ENCODE results near the gene APBB2. TPM values are rescaled to one million over a fixed set of nuclear protein-coding genes. Genes with fewer than 3 reads are reported as not detected.

Gene APBB2
- total and polyA plus RNA-seq, 2 experiments from 2014 or later: 35.8 to 74.8 TPM

DNA sequence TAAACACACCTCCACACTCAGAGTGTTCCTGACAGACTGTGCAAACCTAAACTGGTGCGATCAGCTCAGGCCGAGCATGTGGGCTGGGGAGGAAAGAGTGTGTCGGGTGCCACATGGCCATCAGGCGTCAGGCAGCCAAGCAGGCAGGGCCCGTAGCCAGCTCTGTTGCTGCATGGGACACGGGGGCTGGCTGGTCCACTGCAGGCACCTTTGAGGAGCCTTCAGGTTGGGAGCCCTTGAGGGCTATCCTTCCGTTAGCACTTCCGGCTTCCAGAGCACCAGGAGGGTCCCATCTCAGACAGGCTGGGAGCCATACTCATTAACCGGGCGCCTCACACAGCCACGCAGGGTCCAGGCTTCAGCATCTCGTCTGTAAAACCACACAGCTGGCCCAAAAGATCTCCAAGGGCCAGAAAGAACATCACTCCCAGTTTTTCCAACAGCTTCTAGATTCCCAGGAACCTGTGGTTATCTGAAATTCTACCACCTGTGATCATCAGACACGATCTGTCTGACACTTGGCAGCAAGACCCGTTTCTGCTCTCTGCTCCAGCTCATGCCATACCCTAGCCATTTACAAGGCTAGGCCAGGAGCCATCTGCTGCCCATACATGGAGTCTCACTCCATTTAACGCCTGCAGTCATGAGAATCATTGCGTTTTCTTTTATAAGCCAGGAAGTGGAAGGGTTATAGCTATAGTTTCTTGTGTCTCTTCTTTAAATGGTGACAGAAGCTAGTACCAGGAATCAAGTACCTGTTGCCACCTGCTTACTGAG, 377.1 kb downstream of the APBB2 start (continued):
- TF ChIP-seq, protein P1, sequence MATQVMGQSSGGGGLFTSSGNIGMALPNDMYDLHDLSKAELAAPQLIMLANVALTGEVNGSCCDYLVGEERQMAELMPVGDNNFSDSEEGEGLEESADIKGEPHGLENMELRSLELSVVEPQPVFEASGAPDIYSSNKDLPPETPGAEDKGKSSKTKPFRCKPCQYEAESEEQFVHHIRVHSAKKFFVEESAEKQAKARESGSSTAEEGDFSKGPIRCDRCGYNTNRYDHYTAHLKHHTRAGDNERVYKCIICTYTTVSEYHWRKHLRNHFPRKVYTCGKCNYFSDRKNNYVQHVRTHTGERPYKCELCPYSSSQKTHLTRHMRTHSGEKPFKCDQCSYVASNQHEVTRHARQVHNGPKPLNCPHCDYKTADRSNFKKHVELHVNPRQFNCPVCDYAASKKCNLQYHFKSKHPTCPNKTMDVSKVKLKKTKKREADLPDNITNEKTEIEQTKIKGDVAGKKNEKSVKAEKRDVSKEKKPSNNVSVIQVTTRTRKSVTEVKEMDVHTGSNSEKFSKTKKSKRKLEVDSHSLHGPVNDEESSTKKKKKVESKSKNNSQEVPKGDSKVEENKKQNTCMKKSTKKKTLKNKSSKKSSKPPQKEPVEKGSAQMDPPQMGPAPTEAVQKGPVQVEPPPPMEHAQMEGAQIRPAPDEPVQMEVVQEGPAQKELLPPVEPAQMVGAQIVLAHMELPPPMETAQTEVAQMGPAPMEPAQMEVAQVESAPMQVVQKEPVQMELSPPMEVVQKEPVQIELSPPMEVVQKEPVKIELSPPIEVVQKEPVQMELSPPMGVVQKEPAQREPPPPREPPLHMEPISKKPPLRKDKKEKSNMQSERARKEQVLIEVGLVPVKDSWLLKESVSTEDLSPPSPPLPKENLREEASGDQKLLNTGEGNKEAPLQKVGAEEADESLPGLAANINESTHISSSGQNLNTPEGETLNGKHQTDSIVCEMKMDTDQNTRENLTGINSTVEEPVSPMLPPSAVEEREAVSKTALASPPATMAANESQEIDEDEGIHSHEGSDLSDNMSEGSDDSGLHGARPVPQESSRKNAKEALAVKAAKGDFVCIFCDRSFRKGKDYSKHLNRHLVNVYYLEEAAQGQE (IDR thresholded peaks at IDR 0.05; ENCODE audit: unreplicated experiment): no peak
- TF ChIP-seq STAT1 (IDR thresholded peaks at IDR 0.05; ENCODE audit: unreplicated experiment) (no peak), POLR2AphosphoS5 (IDR thresholded peaks at IDR 0.05; ENCODE audit: low read depth) (no peak)
- TF ChIP-seq, protein P2, sequence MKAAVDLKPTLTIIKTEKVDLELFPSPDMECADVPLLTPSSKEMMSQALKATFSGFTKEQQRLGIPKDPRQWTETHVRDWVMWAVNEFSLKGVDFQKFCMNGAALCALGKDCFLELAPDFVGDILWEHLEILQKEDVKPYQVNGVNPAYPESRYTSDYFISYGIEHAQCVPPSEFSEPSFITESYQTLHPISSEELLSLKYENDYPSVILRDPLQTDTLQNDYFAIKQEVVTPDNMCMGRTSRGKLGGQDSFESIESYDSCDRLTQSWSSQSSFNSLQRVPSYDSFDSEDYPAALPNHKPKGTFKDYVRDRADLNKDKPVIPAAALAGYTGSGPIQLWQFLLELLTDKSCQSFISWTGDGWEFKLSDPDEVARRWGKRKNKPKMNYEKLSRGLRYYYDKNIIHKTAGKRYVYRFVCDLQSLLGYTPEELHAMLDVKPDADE (IDR thresholded peaks at IDR 0.05): no peak

DNA sequence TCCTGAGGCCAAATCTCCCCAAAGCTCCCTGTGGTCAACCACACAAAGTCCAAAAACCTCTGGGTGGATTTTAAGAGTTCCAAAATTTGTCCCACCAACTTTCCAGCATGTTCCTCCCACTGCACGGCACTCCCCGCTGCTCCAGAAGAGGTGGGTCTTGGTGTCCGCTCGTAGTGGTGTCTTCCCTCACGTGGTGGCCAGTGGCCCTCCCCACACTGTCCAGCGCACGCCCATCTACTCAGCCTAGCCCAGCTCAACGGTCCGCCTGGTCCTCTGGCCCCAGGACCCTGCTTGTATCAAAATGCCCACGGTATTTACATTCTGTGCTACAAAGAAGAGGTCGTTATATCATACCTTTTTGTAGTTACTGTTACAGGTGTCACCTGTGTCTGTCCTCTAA, 381.1 kb downstream of the APBB2 start:
- Histone ChIP-seq H3K9me2 (ENCODE audit: insufficient read depth) (0 out of 2 replicates have a peak, but pooled peaks cover 3% of the 10 kb centered on the region), H3K79me2 (replicated peaks; ENCODE audit: insufficient read depth) (peaks cover 21% of the 10 kb centered on the region), H3K4me3 (no peak overlapping the region), H3K4me2 (no peak overlapping the region), H3K27me3 (ENCODE audit: insufficient read depth) (no peaks in the 10 kb centered on the region), H3K36me3 (ENCODE audit: insufficient read depth) (peaks cover 9% of the 10 kb centered on the region), H2AFZ (no peak overlapping the region), H3K4me1 (ENCODE audit: insufficient read depth) (no peaks in the 10 kb centered on the region), H4K20me1 (replicated peaks; ENCODE audit: insufficient read depth) (peaks cover 10% of the 10 kb centered on the region), H3K27ac (ENCODE audit: low read depth) (no peak overlapping the region), H3F3A (replicated peaks; ENCODE audit: low read depth) (no peaks in the 10 kb centered on the region)
- DNase-seq (ENCODE audit: low spot score): no peak
- Mint-ChIP-seq H3K4me1 (peaks cover 4% of the 10 kb centered on the region; the same call in 2 of the 3 replicates), H3K27ac (no peak overlapping the region), H3K4me3 (no peak overlapping the region), H3K36me3 (ENCODE audit: low read depth) (peaks cover 50% of the 10 kb centered on the region), H3K9me3 (no peaks in the 10 kb centered on the region), H3K27me3 (ENCODE audit: insufficient read depth, low read depth, poor library complexity) (peaks cover 10% of the 10 kb centered on the region)
- ATAC-seq: no peak
- TF ChIP-seq ZNF331 (CRISPR knock-in tag; IDR thresholded peaks at IDR 0.05; ENCODE audit: low read depth): no peak
- TF ChIP-seq, protein P3, sequence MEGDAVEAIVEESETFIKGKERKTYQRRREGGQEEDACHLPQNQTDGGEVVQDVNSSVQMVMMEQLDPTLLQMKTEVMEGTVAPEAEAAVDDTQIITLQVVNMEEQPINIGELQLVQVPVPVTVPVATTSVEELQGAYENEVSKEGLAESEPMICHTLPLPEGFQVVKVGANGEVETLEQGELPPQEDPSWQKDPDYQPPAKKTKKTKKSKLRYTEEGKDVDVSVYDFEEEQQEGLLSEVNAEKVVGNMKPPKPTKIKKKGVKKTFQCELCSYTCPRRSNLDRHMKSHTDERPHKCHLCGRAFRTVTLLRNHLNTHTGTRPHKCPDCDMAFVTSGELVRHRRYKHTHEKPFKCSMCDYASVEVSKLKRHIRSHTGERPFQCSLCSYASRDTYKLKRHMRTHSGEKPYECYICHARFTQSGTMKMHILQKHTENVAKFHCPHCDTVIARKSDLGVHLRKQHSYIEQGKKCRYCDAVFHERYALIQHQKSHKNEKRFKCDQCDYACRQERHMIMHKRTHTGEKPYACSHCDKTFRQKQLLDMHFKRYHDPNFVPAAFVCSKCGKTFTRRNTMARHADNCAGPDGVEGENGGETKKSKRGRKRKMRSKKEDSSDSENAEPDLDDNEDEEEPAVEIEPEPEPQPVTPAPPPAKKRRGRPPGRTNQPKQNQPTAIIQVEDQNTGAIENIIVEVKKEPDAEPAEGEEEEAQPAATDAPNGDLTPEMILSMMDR (conservative IDR thresholded peaks at IDR 0.05; ENCODE audit: low read depth in 2 of 2): no peak
- TF ChIP-seq JUNB (IDR thresholded peaks at IDR 0.05; ENCODE audit: unreplicated experiment): no peak
- TF ChIP-seq, protein P4, sequence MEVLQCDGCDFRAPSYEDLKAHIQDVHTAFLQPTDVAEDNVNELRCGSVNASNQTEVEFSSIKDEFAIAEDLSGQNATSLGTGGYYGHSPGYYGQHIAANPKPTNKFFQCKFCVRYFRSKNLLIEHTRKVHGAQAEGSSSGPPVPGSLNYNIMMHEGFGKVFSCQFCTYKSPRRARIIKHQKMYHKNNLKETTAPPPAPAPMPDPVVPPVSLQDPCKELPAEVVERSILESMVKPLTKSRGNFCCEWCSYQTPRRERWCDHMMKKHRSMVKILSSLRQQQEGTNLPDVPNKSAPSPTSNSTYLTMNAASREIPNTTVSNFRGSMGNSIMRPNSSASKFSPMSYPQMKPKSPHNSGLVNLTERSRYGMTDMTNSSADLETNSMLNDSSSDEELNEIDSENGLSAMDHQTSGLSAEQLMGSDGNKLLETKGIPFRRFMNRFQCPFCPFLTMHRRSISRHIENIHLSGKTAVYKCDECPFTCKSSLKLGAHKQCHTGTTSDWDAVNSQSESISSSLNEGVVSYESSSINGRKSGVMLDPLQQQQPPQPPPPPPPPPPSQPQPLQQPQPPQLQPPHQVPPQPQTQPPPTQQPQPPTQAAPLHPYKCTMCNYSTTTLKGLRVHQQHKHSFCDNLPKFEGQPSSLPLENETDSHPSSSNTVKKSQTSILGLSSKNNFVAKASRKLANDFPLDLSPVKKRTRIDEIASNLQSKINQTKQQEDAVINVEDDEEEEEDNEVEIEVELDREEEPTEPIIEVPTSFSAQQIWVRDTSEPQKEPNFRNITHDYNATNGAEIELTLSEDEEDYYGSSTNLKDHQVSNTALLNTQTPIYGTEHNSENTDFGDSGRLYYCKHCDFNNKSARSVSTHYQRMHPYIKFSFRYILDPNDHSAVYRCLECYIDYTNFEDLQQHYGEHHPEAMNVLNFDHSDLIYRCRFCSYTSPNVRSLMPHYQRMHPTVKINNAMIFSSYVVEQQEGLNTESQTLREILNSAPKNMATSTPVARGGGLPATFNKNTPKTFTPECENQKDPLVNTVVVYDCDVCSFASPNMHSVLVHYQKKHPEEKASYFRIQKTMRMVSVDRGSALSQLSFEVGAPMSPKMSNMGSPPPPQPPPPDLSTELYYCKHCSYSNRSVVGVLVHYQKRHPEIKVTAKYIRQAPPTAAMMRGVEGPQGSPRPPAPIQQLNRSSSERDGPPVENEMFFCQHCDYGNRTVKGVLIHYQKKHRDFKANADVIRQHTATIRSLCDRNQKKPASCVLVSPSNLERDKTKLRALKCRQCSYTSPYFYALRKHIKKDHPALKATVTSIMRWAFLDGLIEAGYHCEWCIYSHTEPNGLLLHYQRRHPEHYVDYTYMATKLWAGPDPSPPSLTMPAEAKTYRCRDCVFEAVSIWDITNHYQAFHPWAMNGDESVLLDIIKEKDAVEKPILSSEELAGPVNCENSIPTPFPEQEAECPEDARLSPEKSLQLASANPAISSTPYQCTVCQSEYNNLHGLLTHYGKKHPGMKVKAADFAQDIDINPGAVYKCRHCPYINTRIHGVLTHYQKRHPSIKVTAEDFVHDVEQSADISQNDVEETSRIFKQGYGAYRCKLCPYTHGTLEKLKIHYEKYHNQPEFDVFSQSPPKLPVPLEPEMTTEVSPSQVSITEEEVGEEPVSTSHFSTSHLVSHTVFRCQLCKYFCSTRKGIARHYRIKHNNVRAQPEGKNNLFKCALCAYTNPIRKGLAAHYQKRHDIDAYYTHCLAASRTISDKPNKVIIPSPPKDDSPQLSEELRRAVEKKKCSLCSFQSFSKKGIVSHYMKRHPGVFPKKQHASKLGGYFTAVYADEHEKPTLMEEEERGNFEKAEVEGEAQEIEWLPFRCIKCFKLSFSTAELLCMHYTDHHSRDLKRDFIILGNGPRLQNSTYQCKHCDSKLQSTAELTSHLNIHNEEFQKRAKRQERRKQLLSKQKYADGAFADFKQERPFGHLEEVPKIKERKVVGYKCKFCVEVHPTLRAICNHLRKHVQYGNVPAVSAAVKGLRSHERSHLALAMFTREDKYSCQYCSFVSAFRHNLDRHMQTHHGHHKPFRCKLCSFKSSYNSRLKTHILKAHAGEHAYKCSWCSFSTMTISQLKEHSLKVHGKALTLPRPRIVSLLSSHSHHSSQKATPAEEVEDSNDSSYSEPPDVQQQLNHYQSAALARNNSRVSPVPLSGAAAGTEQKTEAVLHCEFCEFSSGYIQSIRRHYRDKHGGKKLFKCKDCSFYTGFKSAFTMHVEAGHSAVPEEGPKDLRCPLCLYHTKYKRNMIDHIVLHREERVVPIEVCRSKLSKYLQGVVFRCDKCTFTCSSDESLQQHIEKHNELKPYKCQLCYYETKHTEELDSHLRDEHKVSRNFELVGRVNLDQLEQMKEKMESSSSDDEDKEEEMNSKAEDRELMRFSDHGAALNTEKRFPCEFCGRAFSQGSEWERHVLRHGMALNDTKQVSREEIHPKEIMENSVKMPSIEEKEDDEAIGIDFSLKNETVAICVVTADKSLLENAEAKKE (CRISPR knock-in tag; IDR thresholded peaks at IDR 0.05): no peak
